ENCODE results near the gene SNX2. TPM values are rescaled to one million over a fixed set of nuclear protein-coding genes. Genes with fewer than 3 reads are reported as not detected.
"Not testable (repeated sequence)": the region's sequence is repeated elsewhere in the genome, so short reads cannot be mapped to it uniquely, and the experiment has no call there.

SNX2 gene
- 28.8 TPM for total RNA-seq
- long read RNA-seq, transcript SNX2-201 (15 exons, 2,128 nt) = major isoform, 74 of 80 reads
- long read RNA-seq, partial matches to known transcripts = 3 of 80 reads
- long read RNA-seq, other reads (novel, unspliced or antisense) = 2 of 80 reads

- intact Hi-C loops (cut with DNase I) = loop anchor here (2.0 kb wide), 1 partner anchor 70 kb away; the partner anchor contains the start of gene SNX24
- DNase-seq (ENCODE audit: low spot score) = peak; percentile 95
Measured at GRCh38 chr5:122774861-122775549, at the start of gene SNX2. SNX2 (plus strand) TSS chr5:122775080; CDS start chr5:122775104, 24 bp downstream.

GRCh38 chr5:122727112-122727541 lies 47.8 kb upstream of the SNX2 start:
- intact Hi-C loops (cut with DNase I) = no loop called here
- no peak for DNase-seq (ENCODE audit: low spot score)

- no peak for DNase-seq (ENCODE audit: low spot score)
- intact Hi-C loops (cut with DNase I) = no loop called here
Measured at GRCh38 chr5:122730037-122730436, 44.8 kb upstream of the SNX2 start.

- no peak for DNase-seq (ENCODE audit: low spot score)
- intact Hi-C loops (cut with DNase I) = no loop called here
Measured at GRCh38 chr5:122730456-122730855, 44.4 kb upstream of the SNX2 start.

- DNase-seq (ENCODE audit: low spot score) = no peak
- intact Hi-C loops (cut with DNase I) = no loop called here
Measured at GRCh38 chr5:122736086-122736845, 38.6 kb upstream of the SNX2 start.

- intact Hi-C loops (cut with DNase I) = no loop called here
- no peak for DNase-seq (ENCODE audit: low spot score)
Measured at GRCh38 chr5:122738088-122738487, 36.8 kb upstream of the SNX2 start.

GRCh38 chr5:122741681-122742080 lies 33.2 kb upstream of the SNX2 start:
- no peak for DNase-seq (ENCODE audit: low spot score)
- intact Hi-C loops (cut with DNase I) = no loop called here

- DNase-seq (ENCODE audit: low spot score) = no peak
- intact Hi-C loops (cut with DNase I) = no loop called here
Measured at GRCh38 chr5:122743261-122743660, 31.6 kb upstream of the SNX2 start.

GRCh38 chr5:122745597-122745996 lies 29.3 kb upstream of the SNX2 start:
- DNase-seq (ENCODE audit: low spot score) = no peak
- intact Hi-C loops (cut with DNase I) = no loop called here

GRCh38 chr5:122749886-122750285 lies 25.0 kb upstream of the SNX2 start:
- DNase-seq (ENCODE audit: low spot score) = no peak
- intact Hi-C loops (cut with DNase I) = no loop called here

- no peak for DNase-seq (ENCODE audit: low spot score)
- intact Hi-C loops (cut with DNase I) = no loop called here
Measured at GRCh38 chr5:122751293-122751782, 23.5 kb upstream of the SNX2 start.

GRCh38 chr5:122753500-122753899 lies 21.4 kb upstream of the SNX2 start:
- intact Hi-C loops (cut with DNase I) = no loop called here
- no peak for DNase-seq (ENCODE audit: low spot score)

- no peak for DNase-seq (ENCODE audit: low spot score)
- intact Hi-C loops (cut with DNase I) = no loop called here
Measured at GRCh38 chr5:122755783-122756182, 19.1 kb upstream of the SNX2 start.

- intact Hi-C loops (cut with DNase I) = no loop called here
Measured at GRCh38 chr5:122756264-122756911, 18.5 kb upstream of the SNX2 start.

GRCh38 chr5:122757285-122757684 lies 17.6 kb upstream of the SNX2 start:
- intact Hi-C loops (cut with DNase I) = no loop called here
- no peak for DNase-seq (ENCODE audit: low spot score)

More at GRCh38 chr5:122756264-122756911, 18.5 kb upstream of the SNX2 start:
- DNase-seq (ENCODE audit: low spot score) = peak; percentile 51

- no peak for DNase-seq (ENCODE audit: low spot score)
- intact Hi-C loops (cut with DNase I) = no loop called here
Measured at GRCh38 chr5:122759241-122760070, 15.4 kb upstream of the SNX2 start.

- DNase-seq (ENCODE audit: low spot score) = no peak
- intact Hi-C loops (cut with DNase I) = no loop called here
Measured at GRCh38 chr5:122760236-122760635, 14.6 kb upstream of the SNX2 start.

- intact Hi-C loops (cut with DNase I) = no loop called here
Measured at GRCh38 chr5:122761115-122761514, 13.8 kb upstream of the SNX2 start.

GRCh38 chr5:122761896-122762295 lies 13.0 kb upstream of the SNX2 start:
- DNase-seq (ENCODE audit: low spot score); intact Hi-C loops (cut with DNase I): not testable (repeated sequence)

More at GRCh38 chr5:122761115-122761514, 13.8 kb upstream of the SNX2 start:
- DNase-seq (ENCODE audit: low spot score) = no peak
